NCI-H345 (cell line): ENCODE data around the gene INTS7.
A peak's percentile ranks its signal among the peaks of the same experiment; 100 is the strongest.
"Not testable (repeated sequence)": the region's sequence is repeated elsewhere in the genome, so short reads cannot be mapped to it uniquely, and the experiment has no call there.

Experiments used
- DNase-seq: peaks from one replicate; lab custom pipeline; 2025; lab: John Stamatoyannopoulos, UW

The INTS7 gene

DNA sequence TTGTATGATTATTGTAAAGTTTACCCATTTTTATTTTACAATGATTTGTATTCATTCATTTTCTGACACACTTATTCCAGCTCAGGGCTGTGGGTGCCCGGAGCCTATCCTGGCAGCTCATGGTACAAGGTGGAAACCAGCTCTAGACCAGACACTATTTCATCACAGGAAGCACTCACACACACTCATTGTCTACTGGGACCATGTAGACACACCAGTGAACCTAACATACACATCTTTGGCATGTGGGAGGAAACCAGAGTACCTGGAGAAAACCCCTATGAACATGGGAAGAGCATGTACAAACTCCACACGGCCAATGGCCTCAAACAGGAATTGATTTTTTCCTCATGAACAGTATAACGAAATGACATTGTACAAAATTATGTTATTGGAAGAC lies 2.5 kb upstream of the INTS7 start:
- no peak for DNase-seq

DNA sequence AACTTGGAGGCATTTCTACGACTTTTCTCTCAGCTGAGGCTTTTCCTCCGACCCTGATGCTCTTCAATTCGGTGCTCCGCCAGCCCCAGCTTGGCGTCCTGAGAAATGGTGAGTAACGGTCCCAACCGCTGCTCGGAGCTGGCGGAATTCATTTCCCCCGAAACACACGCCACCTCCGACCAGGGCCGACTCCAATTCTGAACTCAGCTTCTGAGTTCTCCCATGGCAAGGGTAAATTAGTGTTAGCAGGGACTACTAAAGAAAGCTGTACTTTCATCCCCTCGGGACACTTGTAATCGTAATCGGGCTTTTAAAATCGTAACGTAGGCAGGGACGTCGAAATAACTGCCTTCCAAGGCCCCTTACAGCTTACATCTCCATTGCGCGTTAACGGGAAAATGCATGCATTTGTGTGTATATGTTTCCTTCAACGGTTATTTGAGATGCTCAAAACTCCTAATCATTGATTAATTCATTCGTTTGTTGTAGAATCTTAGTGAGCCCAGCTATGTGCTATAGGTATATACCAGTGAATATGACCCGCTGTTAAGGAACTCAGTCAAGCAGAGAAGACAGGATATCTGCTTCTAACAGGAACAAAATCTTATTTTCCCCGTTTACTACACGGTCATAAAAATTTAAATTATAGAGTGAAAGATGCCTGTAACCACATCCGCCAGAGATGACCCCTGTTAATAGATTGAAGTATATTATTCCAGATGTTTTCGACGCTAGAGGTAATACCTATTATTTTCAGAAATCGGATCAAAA lies 663 bp upstream of the INTS7 start:
- DNase-seq: no peak

DNA sequence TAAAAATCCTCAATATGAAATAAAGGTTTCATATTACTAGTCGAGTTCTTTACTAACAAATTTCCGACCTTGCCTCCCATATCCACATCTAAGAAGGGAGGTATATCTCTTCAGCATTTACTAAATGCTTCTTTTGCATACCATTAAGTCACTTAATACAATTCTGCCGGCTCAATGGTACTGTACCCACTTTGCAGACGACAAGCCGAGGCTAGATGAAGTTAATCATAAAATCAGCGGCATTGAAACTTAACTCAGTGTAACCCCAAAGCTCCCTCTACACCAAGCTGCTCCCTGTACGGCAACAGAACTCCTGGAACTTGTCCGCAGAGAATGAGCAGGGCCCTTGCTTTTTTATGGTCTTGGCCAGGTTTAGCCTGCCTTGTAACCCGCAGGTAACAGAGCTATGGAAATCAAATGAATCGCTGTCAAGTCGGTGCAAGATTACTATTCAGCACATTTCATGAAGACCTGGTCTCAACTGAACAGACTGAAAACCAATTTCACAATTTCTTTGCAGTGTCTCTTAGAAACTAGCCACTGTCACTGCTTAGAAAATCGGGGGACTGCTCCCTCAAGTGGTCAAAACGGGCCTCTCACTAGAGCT lies 738 bp downstream of the INTS7 start:
- DNase-seq: no peak

DNA sequence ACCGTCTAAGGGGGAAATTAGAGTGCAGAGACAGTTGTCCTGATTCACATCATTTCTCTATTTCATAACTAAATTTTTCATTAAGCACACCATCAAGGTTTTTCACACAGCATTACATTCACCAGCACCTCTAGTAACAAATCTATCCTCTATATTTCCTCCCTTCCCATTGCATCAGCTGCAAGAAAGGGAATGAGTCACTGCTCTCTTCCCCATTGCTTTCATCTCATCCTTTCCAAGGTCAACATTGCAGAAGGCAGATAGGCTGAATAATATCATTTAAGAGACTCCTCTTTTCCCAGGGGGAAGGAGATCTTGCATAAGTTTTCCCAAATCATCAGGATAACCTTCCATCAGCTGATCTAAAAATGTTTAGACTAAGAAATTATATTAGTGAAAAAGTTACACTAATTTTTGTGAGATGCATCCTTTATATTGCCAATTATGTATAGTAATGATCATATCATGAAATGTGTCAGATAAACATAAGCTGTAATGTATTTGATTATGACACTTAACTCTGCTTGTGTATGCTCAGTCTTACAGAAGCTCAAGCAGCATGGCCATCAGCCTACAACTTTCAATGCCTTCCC lies 4.3 kb downstream of the INTS7 start:
- DNase-seq: peak; percentile 12

DNA sequence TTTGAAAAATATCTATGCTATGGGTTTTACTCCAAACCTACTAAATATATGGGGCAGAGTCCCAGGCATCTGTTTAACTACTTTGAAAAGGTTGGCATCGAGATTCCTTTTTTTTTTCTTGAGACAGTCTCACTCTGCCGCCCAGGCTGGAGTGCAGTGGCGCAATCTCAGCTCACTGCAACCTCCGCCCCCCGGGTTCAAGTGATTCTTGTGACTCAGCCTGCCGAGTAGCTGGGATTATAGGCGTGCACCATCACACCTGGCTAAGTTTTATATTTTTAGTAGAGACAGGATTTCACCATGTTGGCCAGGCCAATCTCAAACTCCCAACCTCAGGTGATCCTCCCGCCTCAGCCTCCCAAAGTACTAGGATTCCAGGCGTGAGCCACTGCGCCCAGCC lies 7.6 kb downstream of the INTS7 start:
- DNase-seq: not testable (repeated sequence)

DNA sequence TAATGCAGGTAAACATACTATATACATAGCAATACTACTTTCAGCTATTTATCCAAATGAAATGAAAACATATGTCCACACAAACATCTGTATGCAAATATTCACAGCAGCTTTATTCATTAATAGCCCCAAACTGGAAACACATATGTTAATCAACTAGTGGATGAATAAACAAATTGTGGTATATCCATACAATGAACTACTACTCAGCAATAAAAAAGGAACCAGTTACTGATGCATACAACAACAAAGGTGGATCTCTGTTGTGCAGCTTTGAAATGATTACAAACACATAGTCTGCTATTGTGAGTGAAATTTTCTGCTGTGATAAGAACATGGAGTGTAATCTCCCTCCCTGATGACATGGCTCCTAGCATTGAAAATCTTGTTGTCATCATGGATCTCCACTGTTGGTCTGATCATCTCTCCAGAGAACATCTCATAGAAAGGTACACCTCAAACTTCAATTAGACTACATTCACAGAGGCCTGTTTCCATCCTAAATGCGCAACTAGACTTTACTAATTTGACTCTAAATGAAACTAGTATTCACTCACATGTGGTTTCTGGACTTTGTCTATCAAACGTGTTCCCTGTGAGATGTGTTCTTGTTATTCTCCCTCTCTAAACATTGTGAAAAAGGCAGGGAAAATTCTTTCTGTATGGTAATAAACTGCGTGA lies 10.7 kb downstream of the INTS7 start:
- DNase-seq: no peak

DNA sequence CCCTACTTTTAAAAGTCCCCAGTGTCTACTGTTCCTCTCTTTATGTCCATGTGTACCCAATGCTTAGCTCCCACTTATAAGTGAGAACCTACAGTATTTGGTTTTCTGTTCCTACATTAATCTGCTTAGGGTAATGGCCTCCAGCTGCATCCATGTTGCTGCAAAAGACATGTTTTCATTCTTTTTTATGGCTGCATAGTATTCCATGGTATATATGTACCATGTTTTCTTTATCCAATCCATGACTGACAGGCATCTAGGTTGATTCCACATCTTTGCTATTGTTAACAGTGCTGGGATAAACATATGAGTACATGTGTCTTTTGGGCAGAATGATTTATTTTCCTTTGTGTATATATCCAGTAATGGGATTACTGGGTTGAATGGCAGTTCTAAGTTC lies 12.4 kb downstream of the INTS7 start:
- not testable (repeated sequence) for DNase-seq

DNA sequence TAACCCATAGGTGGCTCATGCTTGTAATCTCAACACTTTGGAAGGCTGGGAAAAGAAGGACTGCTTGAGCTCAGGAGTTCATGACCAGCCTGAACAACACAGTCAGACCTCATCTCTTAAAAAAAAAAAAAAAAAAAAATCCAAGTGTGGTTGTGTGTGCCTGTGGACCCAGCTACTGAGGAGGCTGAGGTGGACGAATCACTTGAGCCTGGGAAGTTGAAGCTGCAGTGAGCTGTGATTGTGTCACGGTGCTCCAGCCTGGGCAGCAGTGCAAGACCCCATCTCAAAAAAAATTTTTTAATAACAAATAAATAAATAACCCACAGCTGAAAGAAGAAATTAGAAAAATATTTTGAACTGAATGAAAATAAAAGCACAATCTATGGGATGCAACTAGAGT lies 13.8 kb downstream of the INTS7 start:
- no peak for DNase-seq

DNA sequence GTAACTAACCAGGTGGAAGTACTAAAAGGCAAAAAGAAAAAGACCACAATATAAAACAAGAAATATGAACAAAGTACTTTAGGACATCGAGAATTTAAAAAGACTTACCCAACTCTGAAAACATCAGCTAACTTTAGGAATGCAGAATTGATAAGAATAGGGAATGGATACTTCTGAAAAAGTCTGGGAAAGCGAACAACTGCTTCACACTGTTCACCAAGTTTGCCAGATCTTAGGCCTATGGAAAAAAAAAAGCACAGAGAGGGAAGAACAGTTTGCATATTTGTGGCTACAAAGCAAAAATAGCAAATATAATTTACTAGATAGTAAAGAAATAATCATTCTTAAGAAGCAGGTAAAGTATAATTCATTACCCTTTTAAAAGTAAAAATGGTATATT lies 14.4 kb downstream of the INTS7 start:
- DNase-seq: no peak

DNA sequence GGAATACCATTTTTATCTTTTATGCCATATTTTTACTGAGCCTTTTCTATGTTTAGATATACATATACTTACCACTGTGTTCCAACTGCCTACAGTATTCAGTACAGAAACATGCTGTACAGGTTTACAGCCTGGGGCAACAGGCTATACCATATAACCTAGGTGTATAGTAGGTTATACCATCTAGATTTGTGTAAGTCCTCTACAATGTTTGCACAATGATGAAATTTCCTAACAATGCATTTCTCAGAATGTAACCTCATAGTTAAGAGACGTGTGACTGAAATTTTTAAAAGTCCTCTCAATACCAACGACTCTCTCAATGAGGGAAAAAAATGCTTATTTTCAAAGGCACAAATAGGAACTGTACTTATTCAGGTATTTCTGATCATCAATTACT lies 21.7 kb downstream of the INTS7 start:
- no peak for DNase-seq

DNA sequence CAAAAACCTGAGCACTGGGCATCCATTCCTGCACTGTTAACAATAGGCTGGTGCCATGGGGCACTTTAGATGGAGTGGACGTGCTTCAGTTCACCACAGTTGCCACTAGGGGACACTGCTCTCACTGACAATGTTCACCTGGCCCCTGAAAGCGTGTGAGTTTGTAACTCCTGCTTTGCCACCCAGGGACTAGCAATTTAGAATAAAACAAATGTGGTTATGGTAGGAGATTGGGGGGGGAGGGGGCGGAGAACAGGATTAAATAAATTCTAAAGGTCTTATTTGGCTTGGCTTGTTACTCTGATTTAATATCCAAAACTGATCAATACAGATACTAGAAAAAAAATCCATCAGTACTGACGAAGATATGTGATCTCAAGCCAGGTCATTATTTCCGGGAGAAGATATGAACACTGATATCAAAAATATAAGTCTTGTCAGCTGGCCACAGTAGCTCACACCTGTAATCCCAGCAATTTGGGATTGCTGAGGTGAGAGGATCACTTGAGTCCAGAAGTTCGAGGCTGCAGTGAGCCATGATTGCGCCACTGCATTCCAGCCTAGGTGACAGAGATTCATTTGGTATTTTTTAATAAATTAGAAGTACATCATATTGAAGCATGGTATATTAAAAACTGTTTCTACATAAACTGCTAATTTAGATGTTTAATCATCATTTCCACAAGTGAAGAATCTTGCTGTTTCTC lies 23.2 kb downstream of the INTS7 start:
- DNase-seq: peak; percentile 57

DNA sequence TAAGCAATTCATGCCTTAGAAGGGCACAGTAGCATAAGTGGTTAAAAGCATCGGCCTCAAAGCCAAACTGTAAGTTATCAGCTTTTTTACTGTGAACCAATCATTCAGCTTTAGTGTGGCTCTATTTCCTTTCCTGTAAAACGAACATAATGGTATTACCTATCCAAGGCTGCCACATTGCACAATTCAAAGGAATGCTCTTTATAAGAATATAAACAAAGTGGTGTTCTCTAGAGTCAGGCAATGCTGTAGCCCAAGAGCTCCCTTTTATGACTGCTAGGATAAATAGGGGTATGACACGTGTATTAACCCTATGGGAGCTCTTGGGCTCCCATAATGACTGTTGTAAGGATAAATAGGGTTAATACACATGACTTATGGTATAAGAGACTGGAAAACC lies 25.4 kb downstream of the INTS7 start:
- DNase-seq: no peak

DNA sequence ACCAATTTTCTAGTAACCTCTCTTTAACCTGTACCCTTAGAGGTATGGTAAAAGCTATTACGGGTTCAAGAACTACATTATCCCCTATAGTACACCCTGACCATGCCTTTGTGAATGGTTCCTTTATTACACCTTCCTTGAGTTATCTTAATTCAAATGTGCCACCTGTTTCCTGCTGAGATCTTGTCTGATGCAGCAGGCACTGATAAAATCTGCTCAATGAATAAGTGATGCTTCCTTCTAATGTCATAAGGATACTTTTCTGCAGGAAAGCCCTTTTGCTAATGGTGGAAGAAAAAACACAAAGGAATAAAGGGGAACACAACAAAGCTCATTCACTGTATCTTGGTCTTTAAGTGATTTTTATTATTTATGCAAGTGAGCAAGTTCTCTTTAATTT lies 25.8 kb downstream of the INTS7 start:
- DNase-seq: no peak

DNA sequence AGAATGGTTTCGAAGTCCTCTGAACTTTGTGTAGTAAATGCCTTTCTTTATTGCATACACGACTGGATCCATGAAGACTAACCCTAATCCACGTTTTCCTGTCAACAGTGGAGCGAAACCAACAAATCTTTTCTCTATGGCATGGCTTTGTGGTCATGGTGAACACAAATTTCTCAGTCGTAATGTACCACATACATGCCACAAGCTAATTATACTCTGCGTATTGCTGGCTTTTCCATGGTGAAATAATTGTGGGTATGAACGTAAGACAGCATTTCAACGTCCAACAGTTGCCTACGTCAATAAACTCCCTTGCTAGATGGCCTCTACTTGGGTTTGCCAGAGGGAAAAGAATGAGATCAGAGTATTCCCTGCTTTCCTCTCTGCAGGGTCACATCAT lies 27.5 kb downstream of the INTS7 start:
- DNase-seq: no peak

DNA sequence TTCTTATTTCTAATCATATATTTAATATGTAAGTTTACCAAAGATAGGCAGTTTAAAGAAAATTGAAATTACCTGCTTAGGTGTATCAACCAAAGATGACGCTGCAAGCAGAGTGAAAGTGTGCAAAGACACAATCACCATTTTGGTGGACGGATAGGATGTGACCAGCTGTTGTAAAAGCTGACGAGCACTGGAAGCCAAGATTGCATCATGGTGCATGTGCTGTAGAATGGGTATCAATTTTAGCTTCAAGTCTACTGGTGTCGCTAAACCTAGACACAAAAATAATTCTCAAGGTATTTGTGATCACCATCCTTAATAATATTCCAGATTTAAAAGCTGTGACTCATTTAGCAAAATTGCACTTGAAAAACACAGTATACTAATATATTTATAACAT lies 28.2 kb downstream of the INTS7 start:
- DNase-seq: no peak

DNA sequence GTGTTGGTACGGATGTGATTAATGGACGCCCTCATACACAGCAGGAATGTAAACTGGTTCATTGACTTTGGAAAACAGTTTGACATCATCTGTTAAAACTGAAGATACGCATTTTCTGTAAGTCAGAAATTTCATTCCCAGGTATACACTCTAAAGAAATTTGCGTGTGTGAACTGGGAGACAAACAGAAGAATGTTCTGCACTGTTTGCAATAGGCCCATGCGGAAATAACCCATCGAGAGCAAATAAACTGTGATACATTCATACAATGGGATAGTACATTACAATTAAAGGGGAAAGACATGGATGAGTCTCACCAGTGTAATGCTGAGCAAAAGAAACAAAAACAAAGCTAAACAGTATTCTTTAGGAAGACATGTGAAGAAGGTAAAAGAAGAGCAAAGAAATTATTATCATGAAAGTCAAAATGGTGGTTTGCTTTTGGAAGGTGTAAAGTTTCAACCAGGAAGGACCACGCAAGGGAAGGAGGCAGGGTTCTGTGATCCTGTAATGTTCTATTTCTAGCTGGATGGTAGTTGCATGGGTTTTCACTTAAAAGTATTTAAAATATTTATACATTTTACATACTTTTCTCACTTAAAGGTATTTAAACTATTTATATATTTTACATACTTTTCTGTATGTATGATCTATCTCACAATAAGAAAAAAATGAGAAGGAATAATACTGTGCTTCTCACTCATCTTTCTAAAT lies 30.3 kb downstream of the INTS7 start:
- DNase-seq: no peak

DNA sequence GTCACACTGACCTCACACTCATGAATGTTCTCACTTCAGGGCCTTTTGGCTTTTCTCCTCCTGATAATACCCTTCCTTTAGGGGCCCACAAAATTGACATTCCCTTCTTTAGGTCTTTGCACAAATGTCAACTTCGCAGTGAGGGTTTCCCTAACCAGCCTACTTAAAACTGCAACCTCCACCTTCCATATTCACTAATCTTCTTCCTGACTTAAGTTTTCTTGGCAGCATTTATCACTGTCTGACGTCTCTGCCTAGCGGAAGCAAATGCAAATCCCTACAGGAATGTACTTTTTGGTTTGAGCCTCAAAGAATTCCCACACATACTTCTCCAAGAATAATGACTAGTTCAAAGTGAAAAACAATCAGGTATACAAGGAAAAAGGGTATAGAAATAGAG lies 32.8 kb downstream of the INTS7 start:
- no peak for DNase-seq

DNA sequence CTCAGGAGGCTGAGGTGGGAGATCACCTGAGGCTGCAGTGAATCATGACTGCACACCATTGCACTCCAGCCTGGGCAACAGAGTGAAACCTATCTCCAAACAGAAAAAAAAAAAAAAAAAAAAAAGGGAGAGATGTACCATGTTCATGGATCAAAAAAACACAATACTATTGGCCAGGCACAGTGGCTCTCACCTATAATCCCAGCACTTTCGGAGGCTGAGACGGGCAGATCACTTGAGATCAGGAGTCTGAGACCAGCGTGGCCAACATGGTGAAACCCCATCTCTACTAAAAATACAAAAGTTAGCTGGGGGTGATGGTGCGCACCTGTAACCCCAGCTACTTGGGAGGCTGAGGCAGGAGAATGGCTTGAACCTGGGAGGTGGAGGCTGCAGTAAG lies 37.9 kb downstream of the INTS7 start:
- DNase-seq: not testable (repeated sequence)

DNA sequence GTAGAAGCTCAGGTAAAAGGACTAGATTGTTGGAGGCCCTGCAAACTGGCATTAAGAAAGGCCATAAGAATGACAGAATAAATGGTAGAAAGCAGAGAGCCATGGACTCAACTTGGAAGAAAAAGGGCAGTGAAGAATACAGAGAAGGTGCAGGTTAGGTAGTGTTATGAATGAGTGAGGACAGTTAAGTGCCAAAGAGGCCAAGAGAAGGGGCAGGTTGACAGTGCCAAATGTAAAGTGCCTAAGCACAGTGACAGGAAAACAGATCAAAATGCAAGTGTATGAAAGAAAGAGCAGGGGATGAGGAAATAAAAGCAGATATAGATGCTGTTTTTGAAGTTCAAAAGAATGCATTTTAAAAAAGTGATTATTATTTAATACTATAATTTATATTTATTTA lies 43.7 kb downstream of the INTS7 start:
- DNase-seq: no peak

DNA sequence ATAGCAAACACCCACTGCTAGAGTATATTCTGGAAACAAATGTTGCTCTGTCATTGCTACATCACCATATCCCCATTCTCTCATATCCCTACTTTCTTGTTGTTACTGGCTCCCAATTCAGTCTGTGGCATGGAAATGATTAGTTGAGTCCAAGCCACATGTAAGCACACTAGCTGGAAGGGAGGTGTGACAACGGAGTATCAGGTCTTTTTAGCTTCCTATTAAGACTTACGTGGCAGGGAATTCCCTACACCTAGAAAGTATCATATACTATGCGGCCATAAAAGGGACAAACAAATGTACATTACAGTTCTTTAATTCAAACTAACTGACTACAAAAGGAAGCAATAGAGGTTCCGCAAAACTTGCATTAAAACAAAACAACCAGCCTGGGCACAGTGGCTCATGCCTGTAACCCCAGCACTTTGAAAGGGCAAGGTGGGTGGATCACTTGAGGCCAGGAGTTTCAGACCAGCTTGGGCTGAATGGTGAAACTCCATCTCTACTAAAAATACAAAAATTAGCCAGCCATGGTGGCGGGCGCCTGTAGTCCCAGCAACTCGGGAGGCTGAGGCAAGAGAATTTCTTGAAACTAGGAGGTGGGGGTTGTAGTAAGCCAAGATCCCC lies 48.6 kb downstream of the INTS7 start:
- DNase-seq: no peak

DNA sequence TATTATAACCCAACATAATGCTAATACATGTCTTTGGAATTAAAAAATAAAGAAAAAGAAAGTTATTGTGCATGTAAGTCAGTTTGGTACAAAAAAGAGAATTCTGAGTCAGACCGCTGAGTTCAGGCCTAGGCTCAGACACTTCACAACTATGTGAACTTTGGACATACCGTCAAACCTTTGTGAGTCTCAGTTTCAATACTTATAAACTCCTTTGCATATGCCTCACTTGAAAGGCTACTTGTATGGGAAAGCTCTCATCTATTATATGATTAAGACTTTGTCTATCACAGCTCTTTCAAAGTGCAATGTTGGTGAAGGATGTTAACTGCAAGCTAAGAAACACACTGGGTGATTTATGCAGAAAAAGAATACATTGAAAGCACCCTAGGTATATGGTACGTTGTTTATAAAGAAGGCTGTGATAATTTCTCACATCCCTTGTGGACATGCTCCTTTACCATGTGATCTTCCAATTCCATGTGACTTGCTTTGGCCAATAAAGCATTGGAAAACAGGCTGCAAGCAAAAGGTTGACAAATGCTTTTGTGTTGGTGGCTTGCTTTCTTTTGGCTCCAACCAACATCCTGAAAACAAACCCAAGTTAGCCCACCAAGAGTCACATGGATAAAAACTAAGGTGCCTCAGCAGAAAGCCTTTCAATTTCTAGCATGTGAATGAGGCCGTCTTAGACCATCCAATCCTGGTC lies 49.6 kb downstream of the INTS7 start:
- DNase-seq: no peak
